Vagina (tissue), 2 donors: ENCODE data around the gene CDC14B.

Experiments used
- CTCF ChIP-seq, 3 experiments: fragments of 450-650 bp in 2 of 3; fragments of 200-600 bp in 1 of 3; sonication (generic) in 1 of 3; IDR thresholded peaks; one replicate each; pipeline ENCODE4 v1.5.1; 2017 to 2019; ENCODE audit warnings: antibody characterized with exemption in 3 of 3, mild to moderate bottlenecking in 2 of 3, moderate library complexity in 2 of 3
- POLR2A ChIP-seq, 2 donors: fragments of 450-650 bp; IDR thresholded peaks; one replicate each; pipeline ENCODE4 v1.6.1; 2017; ENCODE audit warnings: antibody characterized with exemption in 2 of 2, mild to moderate bottlenecking in 2 of 2, moderate library complexity in 2 of 2
- POLR2AphosphoS5 ChIP-seq, 2 donors: sonication (generic); formaldehyde crosslinking; IDR thresholded peaks; one replicate each; pipeline ENCODE4 v1.9.0; 2017; ENCODE audit warnings: antibody characterized with exemption in 2 of 2, mild to moderate bottlenecking in 2 of 2, low read depth in 1 of 2; ENCODE audit not compliant: insufficient read depth in 1 of 2

DNA sequence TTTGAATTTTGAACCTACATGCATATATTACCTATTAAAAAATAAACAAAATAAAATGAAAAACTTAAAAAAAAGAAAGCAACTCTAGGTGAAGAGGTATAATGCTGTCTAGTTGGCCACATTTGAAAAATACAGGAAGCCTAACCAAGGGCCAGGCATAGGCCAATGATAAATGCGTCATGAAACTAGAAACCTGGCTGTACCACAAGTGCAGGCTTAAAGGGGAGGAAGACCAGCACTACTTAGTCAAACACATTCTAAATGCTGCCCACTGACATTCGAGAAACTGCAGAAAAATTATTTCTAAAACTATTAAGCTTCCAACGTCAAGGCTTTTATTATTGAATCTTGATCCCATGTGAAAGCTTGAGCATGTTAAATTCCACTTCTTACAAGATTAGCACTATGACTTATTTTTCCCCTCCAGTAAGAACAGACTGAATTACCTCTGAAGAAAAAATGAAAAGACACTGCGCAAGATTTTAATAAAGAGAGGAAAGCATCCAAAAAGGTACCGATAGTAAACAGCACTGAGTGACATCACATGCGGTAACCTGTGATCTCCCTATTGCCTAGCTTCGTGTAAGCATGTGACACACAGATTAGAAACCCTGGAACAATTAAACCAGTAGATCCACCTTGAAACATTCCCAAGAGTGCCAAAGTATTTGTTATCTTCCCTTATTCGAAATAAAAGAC lies 16.2 kb downstream of the CDC14B start:
- peak in 1 of 2 donors; percentile 76 for TF ChIP-seq POLR2AphosphoS5 (IDR thresholded peaks at IDR 0.05; ENCODE audit: insufficient read depth in 1 of 2, low read depth in 1 of 2)
- TF ChIP-seq CTCF (IDR thresholded peaks at IDR 0.05), result no peak
- TF ChIP-seq POLR2A (IDR thresholded peaks at IDR 0.05), result no peak
